ENCODE measurements around the gene PIP5K1A.

Gene PIP5K1A

GRCh38 chr1:151292207-151293030 lies 94.1 kb downstream of the PIP5K1A start:
- TF ChIP-seq CTCF (IDR thresholded peaks at IDR 0.05): no peak
- Histone ChIP-seq H3K9me3 (ENCODE audit: control insufficient read depth, low read length) (no peaks in the 10 kb centered on the region), H3K27ac (no peak overlapping the region), H3K4me1 (no peaks in the 10 kb centered on the region), H2AFZ (no peak overlapping the region), H3K4me2 (ENCODE audit: low read length) (no peak overlapping the region), H3K27me3 (ENCODE audit: control insufficient read depth, insufficient read depth, low read length) (no peaks in the 10 kb centered on the region), H3K9ac (no peak overlapping the region), H3K4me3 (ENCODE audit: low read depth, low read length) (no peak overlapping the region), H3K79me2 (peaks cover 4% of the 10 kb centered on the region), H3K36me3 (ENCODE audit: control insufficient read depth, insufficient read depth, low read length) (no peaks in the 10 kb centered on the region)

- Histone ChIP-seq H3K36me3 (ENCODE audit: control insufficient read depth, insufficient read depth, low read length) (no peaks in the 10 kb centered on the region), H2AFZ (no peak overlapping the region), H3K9me3 (ENCODE audit: control insufficient read depth, low read length) (no peaks in the 10 kb centered on the region), H3K27me3 (ENCODE audit: control insufficient read depth, insufficient read depth, low read length) (no peaks in the 10 kb centered on the region), H3K79me2 (peaks cover 4% of the 10 kb centered on the region), H3K4me3 (ENCODE audit: low read depth, low read length) (no peak overlapping the region), H3K4me2 (ENCODE audit: low read length) (no peak overlapping the region), H3K4me1 (no peaks in the 10 kb centered on the region), H3K9ac (no peak overlapping the region), H3K27ac (no peak overlapping the region)
- no peak for TF ChIP-seq CTCF (IDR thresholded peaks at IDR 0.05)
Observed at GRCh38 chr1:151293093-151293492, 94.7 kb downstream of the PIP5K1A start.

- no peaks in the 10 kb centered on the region for H3K36me3 ChIP-seq (ENCODE audit: control insufficient read depth, insufficient read depth, low read length)
- H2AFZ ChIP-seq: no peak overlapping the region
- no peaks in the 10 kb centered on the region for H3K79me2 ChIP-seq
- no peak for TF ChIP-seq CTCF (IDR thresholded peaks at IDR 0.05)
- no peaks in the 10 kb centered on the region for H3K4me1 ChIP-seq
- no peak overlapping the region for H3K27ac ChIP-seq
- H3K4me3 ChIP-seq (ENCODE audit: low read depth, low read length): no peak overlapping the region
- no peak overlapping the region for H3K9ac ChIP-seq
- H3K4me2 ChIP-seq (ENCODE audit: low read length): no peak overlapping the region
- H3K9me3 ChIP-seq (ENCODE audit: control insufficient read depth, low read length): no peaks in the 10 kb centered on the region
- H3K27me3 ChIP-seq (ENCODE audit: control insufficient read depth, insufficient read depth, low read length): no peaks in the 10 kb centered on the region
Observed at GRCh38 chr1:151294742-151295462, 96.5 kb downstream of the PIP5K1A start.

Measured in parathyroid adenoma (tissue), 2 donors.